PC-9 (cell line): ENCODE data around the gene NPHP1. TPM values are rescaled to one million over a fixed set of nuclear protein-coding genes. Genes with fewer than 3 reads are reported as not detected.

Experiments
- BruUV-seq: library from RNA; stranded (reverse); fragments of 400-500 nt; replicated peaks from 2 replicates; lab custom pipeline; 2021; lab: Mats Ljungman, UMichigan
- CTCF ChIA-PET: fragments of 300-600 bp; sonication (Branson Sonifier 250); formaldehyde crosslinking; loops from one replicate; lab custom pipeline; 2022; ENCODE audit warnings: antibody characterized with exemption; lab: Charles Lee
- POLR2A ChIA-PET: fragments of 300-600 bp; sonication (Branson Sonifier 250); formaldehyde crosslinking; loops from one replicate; lab custom pipeline; 2022; ENCODE audit warnings: antibody characterized with exemption; ENCODE audit not compliant: unreplicated experiment; lab: Charles Lee
- DNase-seq, 2 experiments: peaks; one replicate each; pipeline versions ENCODE4 v3.0.0 to v3.0.0-alpha.2; 2015 to 2022; ENCODE audit warnings: mixed read lengths in 1 of 2
- H2AFZ ChIP-seq: fragments of 200-600 bp; sonication (generic); 2 replicates; pipeline ENCODE4 v1.8.1; 2017; ENCODE audit warnings: antibody characterized with exemption
- H3F3A ChIP-seq: fragments of 200-600 bp; sonication (generic); 2 replicates; pipeline ENCODE4 v1.8.1; 2017; ENCODE audit warnings: antibody characterized with exemption, mild to moderate bottlenecking, low read depth; ENCODE audit not compliant: insufficient read depth
- H3K27ac ChIP-seq: fragments of 200-600 bp; sonication (generic); 2 replicates; pipeline ENCODE4 v1.6.1; 2016; ENCODE audit warnings: mixed run types
- H3K27me3 ChIP-seq: fragments of 200-600 bp; sonication (generic); 2 replicates; pipeline ENCODE4 v1.6.1; 2016; ENCODE audit warnings: low read depth, mixed run types; ENCODE audit not compliant: insufficient read depth
- H3K36me3 ChIP-seq: fragments of 200-600 bp; sonication (generic); 2 replicates; pipeline ENCODE4 v1.6.1; 2016; ENCODE audit warnings: low read depth, mixed run types
- H3K4me1 ChIP-seq: fragments of 200-600 bp; sonication (generic); replicated peaks from 2 replicates; pipeline ENCODE4 v1.6.1; 2016; ENCODE audit warnings: mixed run types; ENCODE audit not compliant: insufficient read depth
- H3K4me2 ChIP-seq: fragments of 200-600 bp; sonication (generic); 2 replicates; pipeline ENCODE4 v1.6.1; 2017; ENCODE audit warnings: mixed run types
- H3K4me3 ChIP-seq: fragments of 200-600 bp; sonication (generic); 2 replicates; pipeline ENCODE4 v1.6.1; 2016; ENCODE audit warnings: mixed run types
- H3K79me2 ChIP-seq: fragments of 200-600 bp; sonication (generic); 2 replicates; pipeline ENCODE4 v1.6.1; 2017; ENCODE audit warnings: low read depth, mixed run types
- H3K9me2 ChIP-seq: fragments of 200-600 bp; sonication (generic); 2 replicates; pipeline ENCODE4 v1.8.1; 2017; ENCODE audit warnings: mild to moderate bottlenecking; ENCODE audit not compliant: insufficient read depth
- H3K9me3 ChIP-seq: fragments of 200-600 bp; sonication (generic); 2 replicates; pipeline ENCODE4 v1.8.1; 2016; ENCODE audit warnings: low read depth; ENCODE audit not compliant: insufficient read depth
- H4K20me1 ChIP-seq: fragments of 200-600 bp; sonication (generic); 2 replicates; pipeline ENCODE4 v1.8.1; 2017; ENCODE audit not compliant: insufficient read depth
- CTCF ChIP-seq: fragments of 200-600 bp; sonication (generic); conservative IDR thresholded peaks from 2 replicates; pipeline ENCODE4 v1.6.1; 2017; ENCODE audit warnings: mixed run types, antibody characterized with exemption, mild to moderate bottlenecking, moderate library complexity
- EZH2 ChIP-seq: fragments of 200-600 bp; sonication (generic); IDR thresholded peaks from 2 replicates; pipeline ENCODE4 v1.8.0; 2017; ENCODE audit warnings: antibody characterized with exemption, low read depth
- intact Hi-C: fragments of 100-400 bp; cut with micrococcal nuclease; formaldehyde crosslinking; loops from one replicate; pipeline ENCODE4 v1.10.0; 2022; ENCODE audit not compliant: unreplicated experiment
- total RNA-seq: library from RNA; stranded (reverse); gene quantifications from 2 replicates; pipeline ENCODE4 v1.2.3, GENCODE V29; 2021

The NPHP1 gene
- total RNA-seq, 1 experiment from 2014 or later: 13.7 TPM

GRCh38 chr2:110173523-110173922 lies 31.3 kb downstream of the NPHP1 start:
- intact Hi-C loops: no loop called here
- H3K27me3 ChIP-seq: no peaks in the 10 kb centered on the region
- H3F3A ChIP-seq: peaks cover 5% of the 10 kb centered on the region
- POLR2A ChIA-PET: no interaction called here
- H2AFZ ChIP-seq: peak overlapping the region; percentile 25; the same call in 1 of the 2 replicates
- TF ChIP-seq CTCF (no peak), EZH2 (no peak)
- no peaks in the 10 kb centered on the region; the same call in 1 of the 2 replicates for H3K9me3 ChIP-seq
- no peaks in the 10 kb centered on the region for H3K79me2 ChIP-seq
- no peaks in the 10 kb centered on the region for H3K9me2 ChIP-seq
- H3K4me3 ChIP-seq: no peak overlapping the region
- H4K20me1 ChIP-seq: no peaks in the 10 kb centered on the region
- H3K36me3 ChIP-seq: no peaks in the 10 kb centered on the region
- H3K4me2 ChIP-seq: 0 out of 2 replicates have a peak overlapping the region, but pooled peaks have one; percentile 10
- DNase-seq: peak in 1 of 2 experiments; percentile 83
- H3K27ac ChIP-seq: no peak overlapping the region
- BruUV-seq: no TSS peak
- H3K4me1 ChIP-seq: peaks cover 10% of the 10 kb centered on the region
- CTCF ChIA-PET: no interaction called here

- Histone ChIP-seq H3K36me3 (no peaks in the 10 kb centered on the region), H2AFZ (no peak overlapping the region), H3K4me2 (no peak overlapping the region), H4K20me1 (no peaks in the 10 kb centered on the region), H3K4me1 (peaks cover 10% of the 10 kb centered on the region), H3K4me3 (no peak overlapping the region), H3K9me2 (no peaks in the 10 kb centered on the region), H3K9me3 (no peaks in the 10 kb centered on the region; the same call in 1 of the 2 replicates), H3K27me3 (no peaks in the 10 kb centered on the region), H3K27ac (no peak overlapping the region), H3F3A (peaks cover 5% of the 10 kb centered on the region), H3K79me2 (no peaks in the 10 kb centered on the region)
- intact Hi-C loops: no loop called here
- CTCF ChIA-PET: no interaction called here
- TF ChIP-seq CTCF: no peak
- TF ChIP-seq EZH2: no peak
- no peak for DNase-seq
- POLR2A ChIA-PET: no interaction called here
- no TSS peak for BruUV-seq
These were observed 32.3 kb downstream of the NPHP1 start for GRCh38 chr2:110172506-110172905.

- H3K4me1 ChIP-seq: peaks cover 10% of the 10 kb centered on the region
- no peaks in the 10 kb centered on the region for H3K79me2 ChIP-seq
- no peaks in the 10 kb centered on the region; the same call in 1 of the 2 replicates for H3K9me3 ChIP-seq
- H3K4me3 ChIP-seq: no peak overlapping the region
- H3F3A ChIP-seq: peaks cover 5% of the 10 kb centered on the region
- POLR2A ChIA-PET: no interaction called here
- CTCF ChIA-PET: interaction anchor here (0.6 kb wide), 1 partner anchor 642 kb away, joined by 3 read pairs; no protein-coding TSS in a partner anchor
- intact Hi-C loops: no loop called here
- no peaks in the 10 kb centered on the region for H4K20me1 ChIP-seq
- no peaks in the 10 kb centered on the region for H3K27me3 ChIP-seq
- TF ChIP-seq EZH2: no peak
- TF ChIP-seq CTCF: no peak
- no peaks in the 10 kb centered on the region for H3K36me3 ChIP-seq
- no peak overlapping the region for H3K4me2 ChIP-seq
- DNase-seq: no peak
- H2AFZ ChIP-seq: no peak overlapping the region
- BruUV-seq: no TSS peak
- no peaks in the 10 kb centered on the region for H3K9me2 ChIP-seq
- no peak overlapping the region for H3K27ac ChIP-seq
These were observed 34.7 kb downstream of the NPHP1 start for GRCh38 chr2:110170102-110170501.
